Stimulated activated CD4-positive, alpha-beta T cell treated with anti-CD3 and anti-CD28 coated beads, TNF-alpha, amount 100 ng/mL, for 1 hour (primary cell): ENCODE data around the gene POFUT2.
A peak's percentile ranks its signal among the peaks of the same experiment; 100 is the strongest.

Experiments
- DNase-seq, 3 donors: peaks; one replicate each; pipeline ENCODE4 v3.0.0-alpha.2; 2020; ENCODE audit warnings: low read depth in 3 of 3, low spot score in 1 of 3

Gene POFUT2

GRCh38 chr21:45250914-45251634 is 36.6 kb downstream of the POFUT2 start:
- no peak for DNase-seq

DNA sequence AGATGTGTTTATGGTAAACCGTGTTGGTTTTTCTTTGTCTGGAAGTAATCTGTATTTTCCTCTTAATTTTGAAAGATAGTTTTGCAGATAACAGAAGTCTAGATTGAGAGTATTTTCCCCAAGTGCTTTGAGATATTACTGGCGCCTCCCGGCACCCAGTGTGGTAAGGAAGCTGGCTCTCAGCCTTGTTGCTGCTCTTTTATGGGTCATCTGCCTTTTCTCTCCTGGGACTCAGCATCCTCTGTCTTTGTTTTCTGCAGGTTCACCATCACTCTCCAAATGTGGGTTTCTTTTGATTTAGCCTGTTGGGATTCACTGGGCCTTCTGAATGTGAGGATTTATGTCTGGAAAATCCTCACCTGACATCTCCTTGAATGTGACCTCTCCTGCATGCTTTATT is 37.4 kb downstream of the POFUT2 start:
- no peak for DNase-seq

DNA sequence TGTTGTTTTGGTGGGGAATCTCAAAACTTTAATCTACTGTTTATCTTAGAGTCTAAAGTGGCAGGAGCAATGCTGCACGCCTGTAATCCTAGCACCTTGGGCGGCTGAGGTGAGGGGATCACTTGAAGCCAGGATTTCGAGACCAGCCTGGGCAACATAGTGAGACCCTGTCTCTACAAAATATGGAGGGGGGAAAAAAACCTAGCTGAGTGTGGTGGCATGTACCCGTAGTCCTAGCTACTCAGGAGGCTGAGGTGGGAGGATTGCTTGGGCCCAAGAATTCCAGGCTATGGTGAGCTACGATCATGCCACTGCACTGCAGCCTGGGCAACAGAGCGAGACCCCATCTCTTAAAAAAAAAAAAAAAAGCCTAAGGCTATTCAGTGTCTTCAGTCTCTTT is 38.1 kb downstream of the POFUT2 start:
- no peak for DNase-seq

- no peak for DNase-seq
Observed at GRCh38 chr21:45248893-45249381, 38.8 kb downstream of the POFUT2 start.

GRCh38 chr21:45248301-45248892 is 39.3 kb downstream of the POFUT2 start:
- DNase-seq: no peak

GRCh38 chr21:45246386-45247320 is 41.0 kb downstream of the POFUT2 start:
- DNase-seq: no peak

DNA sequence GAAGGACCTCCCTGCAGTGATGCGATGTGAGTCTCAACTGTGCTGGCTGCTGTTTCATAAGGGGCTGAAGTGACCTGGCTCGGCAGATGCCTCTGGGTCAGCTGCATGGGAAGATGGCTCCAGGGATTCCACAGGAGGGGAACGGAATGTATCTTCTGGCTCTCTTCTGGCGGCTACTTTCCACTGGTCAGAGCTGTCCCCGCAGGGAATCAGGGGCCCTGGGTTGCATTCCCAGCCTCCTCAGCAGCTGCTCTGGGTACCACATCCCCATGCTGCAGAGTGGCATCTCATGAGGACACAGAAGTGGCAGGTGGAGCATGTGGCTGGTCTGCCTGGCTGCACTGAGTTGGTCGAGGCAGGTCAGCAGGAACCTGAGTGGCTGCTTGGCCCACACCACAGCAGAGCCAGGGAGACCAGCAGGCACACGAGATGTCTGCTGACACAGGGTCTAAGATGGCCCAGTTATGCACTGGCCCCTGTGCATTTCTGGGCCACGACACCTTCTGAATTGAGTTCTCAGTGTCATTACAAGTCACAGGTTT is 42.8 kb downstream of the POFUT2 start:
- no peak for DNase-seq

DNA sequence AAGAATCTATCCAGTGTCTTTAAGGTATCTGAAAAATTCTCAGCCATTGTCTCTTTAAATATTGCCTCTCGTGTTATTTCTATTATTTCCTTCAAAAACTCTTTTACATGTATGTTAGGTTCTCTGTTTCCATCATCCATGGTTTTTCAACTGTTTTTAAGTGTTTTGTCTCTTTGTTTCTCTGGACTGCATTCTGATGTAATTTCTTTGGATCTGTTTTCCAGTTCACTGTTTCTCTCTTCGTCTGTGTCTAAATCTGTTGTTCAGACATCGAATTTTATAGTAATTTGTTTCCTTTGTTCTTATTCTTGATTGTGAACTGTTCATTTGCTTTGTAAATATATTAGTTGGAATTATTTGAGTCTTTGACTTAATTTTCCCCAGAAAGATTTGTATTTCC is 44.1 kb downstream of the POFUT2 start:
- no peak for DNase-seq

GRCh38 chr21:45241357-45241756 is 46.3 kb downstream of the POFUT2 start:
- no peak for DNase-seq

DNA sequence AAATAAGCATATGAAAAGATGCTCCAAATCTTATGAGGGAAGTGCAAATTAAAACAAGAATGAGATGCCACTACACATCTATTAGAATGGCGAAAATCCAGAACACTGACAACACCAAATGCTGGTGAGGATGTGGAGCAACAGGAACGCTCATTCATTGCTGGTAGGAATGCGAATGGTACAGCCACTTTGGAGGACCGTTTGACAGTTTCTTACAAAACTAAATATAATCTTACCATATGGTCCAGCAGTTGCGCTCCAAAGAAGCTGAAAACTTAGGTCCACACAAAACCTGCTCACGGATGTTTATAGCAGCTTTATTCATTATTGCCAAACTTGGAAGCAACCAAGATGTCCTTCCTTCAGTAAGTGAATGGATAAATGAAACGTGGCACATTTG is 50.3 kb downstream of the POFUT2 start:
- DNase-seq: no peak

DNA sequence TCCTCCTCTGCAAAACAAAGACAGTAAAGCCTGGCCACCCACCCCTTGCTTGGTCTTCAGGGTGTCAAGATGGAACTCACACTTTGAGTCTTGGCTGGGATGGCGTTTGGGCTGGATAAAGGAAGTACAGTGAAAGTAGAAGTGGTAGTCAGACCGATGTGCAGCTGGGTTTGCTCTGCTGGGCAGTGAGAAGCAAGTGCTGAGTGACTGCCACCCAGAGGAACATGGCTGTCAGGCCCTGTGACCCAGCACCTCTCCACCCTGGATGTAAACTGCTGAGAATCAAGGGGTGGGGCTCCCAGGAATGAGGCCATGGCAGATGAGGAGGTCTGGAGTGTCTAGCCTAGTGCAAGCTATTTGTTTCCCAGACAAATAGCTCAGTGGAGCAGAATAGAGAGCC is 51.2 kb downstream of the POFUT2 start:
- DNase-seq: no peak

GRCh38 chr21:45235488-45235887 is 52.2 kb downstream of the POFUT2 start:
- no peak for DNase-seq

- no peak for DNase-seq
Observed at GRCh38 chr21:45234965-45235364, 52.7 kb downstream of the POFUT2 start.

GRCh38 chr21:45234127-45234526 is 53.6 kb downstream of the POFUT2 start:
- no peak for DNase-seq

- DNase-seq: no peak
Observed at GRCh38 chr21:45231705-45232104, 56.0 kb downstream of the POFUT2 start.

- no peak for DNase-seq
Observed at GRCh38 chr21:45228656-45229240, 58.9 kb downstream of the POFUT2 start.

DNA sequence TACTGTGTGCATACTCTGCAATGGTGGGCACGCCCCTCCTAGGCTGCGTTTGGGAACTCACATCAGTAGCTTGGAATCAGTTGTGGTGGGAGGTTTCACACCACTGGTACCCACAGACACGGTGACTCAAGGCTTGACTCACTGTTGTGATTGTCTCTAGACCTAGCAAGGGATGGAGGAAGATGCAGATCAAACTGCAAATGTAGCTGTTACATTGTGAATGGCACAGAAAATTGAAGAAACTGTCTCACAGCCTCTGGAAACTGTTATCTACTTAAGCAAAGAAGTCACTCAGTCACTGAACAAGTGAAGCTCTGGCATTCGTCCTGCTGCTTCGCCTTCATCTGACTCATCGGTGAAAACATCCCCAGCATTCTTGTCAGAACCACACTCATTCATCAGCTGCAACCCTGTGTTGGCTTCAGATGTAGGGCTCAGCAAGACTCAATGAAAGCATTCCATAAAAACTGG is 59.5 kb downstream of the POFUT2 start:
- peak in 2 of 3 donors; percentile 16 to 37 for DNase-seq

DNA sequence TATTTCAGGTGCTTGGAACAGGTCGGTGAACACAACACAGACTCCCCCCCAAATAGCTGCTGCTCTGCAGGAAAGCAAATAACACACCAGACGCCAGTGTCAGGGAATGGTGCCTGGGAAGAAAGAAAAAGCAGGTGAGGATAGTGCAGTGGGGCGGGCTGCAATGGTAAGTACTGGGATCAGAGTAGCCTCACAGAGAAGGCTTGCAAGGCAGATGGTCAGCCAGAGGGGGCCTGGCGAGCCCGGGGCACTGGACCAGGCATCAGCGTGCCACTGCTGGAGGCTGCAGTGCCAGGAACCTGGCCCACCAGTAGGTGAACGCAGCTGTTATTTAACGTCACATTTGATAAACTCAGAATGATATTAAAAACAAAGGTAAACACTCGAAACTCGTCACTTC is 60.0 kb downstream of the POFUT2 start:
- DNase-seq: no peak

DNA sequence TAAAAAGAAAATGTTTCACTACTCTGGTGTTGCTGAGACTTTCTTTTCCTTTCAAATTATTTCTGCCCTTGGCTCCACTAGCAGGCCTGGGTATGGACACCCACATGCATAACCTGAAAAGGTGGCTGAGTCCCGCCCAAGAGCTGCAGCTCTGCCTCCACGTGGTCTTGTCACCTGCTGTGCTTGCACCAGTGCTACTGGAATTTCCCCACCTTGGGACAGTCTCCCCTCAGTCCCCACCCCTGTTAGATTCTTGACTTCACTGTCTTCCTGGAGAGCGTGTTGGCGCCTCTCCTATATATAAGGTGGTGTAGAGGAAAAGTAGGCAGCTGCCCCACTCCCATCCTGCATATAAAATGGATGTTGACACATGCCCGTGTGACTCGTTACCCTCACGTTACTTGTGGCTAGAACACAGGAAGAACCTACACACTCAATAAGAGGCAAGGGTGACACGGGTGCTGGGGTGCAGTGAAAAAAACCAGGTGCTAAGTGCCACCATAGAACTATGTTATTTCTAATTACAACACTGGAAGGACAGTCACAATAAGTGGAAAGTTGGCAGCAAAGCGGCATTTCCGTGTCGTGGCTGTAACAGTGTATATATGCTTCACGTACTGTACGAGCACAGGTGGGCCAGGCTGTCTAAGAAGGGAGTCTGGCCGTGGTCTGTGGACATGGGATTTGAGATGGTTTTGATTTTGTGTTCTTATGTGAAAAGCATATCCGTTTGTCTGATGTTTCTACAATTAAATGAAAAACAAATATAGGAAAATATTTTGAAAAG is 61.0 kb downstream of the POFUT2 start:
- DNase-seq: peak in 1 of 3 donors; percentile 5

DNA sequence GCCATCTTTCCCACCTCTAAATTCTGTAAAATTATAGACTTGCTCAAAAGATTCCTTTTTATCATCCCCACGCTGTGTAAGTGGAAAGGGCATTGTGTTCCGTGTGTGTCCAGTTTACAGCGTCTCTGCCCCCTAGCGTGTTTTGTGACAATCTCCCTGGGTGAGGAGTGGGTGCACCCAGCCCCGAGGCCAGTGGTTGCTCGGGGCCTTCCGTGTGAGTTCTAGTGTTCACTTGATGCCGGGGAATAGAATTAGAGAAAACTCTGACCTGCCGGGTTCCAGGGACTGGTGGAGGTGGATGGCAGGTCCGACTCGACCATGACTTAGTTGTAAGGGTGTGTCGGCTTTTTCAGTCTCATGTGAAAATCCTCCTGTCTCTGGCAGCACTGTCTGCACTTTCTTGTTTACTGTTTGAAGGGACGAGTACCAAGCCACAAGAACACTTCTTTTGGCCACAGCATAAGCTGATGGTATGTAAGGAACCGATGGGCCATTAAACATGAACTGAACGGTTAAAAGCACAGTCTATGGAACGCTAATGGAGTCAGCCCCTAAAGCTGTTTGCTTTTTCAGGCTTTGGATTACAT is 61.9 kb downstream of the POFUT2 start:
- no peak for DNase-seq
